Liver (tissue), 9 donors: ENCODE data around the gene HDGFL3. TPM values are rescaled to one million over a fixed set of nuclear protein-coding genes. Genes with fewer than 3 reads are reported as not detected.

Experiments
- DNase-seq: peaks from one replicate; pipeline ENCODE4 v3.0.0-alpha.2; 2017; ENCODE audit warnings: low spot score
- H3K27ac ChIP-seq, 2 donors: one replicate each; pipeline ENCODE4 v1.7.0; 2013; ENCODE audit warnings: inconsistent platforms in 2 of 2, low read length in 2 of 2, control low read depth in 1 of 2, low read depth in 1 of 2, mild to moderate bottlenecking in 1 of 2
- H3K27me3 ChIP-seq, 4 donors: one replicate each; pipeline versions ENCODE4 v1.6.1 to v1.7.0; 2013; ENCODE audit warnings: low read length in 3 of 4, inconsistent platforms in 1 of 4, mild to moderate bottlenecking in 1 of 4, moderate library complexity in 1 of 4; ENCODE audit not compliant: control insufficient read depth in 4 of 4, insufficient read depth in 4 of 4
- H3K36me3 ChIP-seq, 4 donors: one replicate each; pipeline versions ENCODE4 v1.6.1 to v1.7.0; 2013; ENCODE audit warnings: low read length in 3 of 4, mild to moderate bottlenecking in 3 of 4, low read depth in 1 of 4, moderate library complexity in 1 of 4; ENCODE audit not compliant: control insufficient read depth in 4 of 4, insufficient read depth in 3 of 4
- H3K4me1 ChIP-seq, 4 donors: one replicate each; pipeline versions ENCODE4 v1.6.1 to v1.7.0; 2013; ENCODE audit warnings: low read length in 3 of 4, mild to moderate bottlenecking in 3 of 4, moderate library complexity in 1 of 4; ENCODE audit not compliant: control insufficient read depth in 4 of 4, insufficient read depth in 4 of 4
- H3K4me3 ChIP-seq, 3 donors: one replicate each; pipeline versions ENCODE4 v1.6.1 to v1.7.0; 2013; ENCODE audit warnings: low read length in 3 of 3, control low read depth in 1 of 3, low read depth in 1 of 3, mild to moderate bottlenecking in 1 of 3
- H3K9ac ChIP-seq, 2 donors: one replicate each; pipeline ENCODE4 v1.7.0; 2013; ENCODE audit warnings: low read length in 2 of 2, mild to moderate bottlenecking in 2 of 2, moderate library complexity in 2 of 2, control low read depth in 1 of 2, low read depth in 1 of 2
- H3K9me3 ChIP-seq, 4 donors: one replicate each; pipeline versions ENCODE4 v1.6.1 to v1.7.0; 2013; ENCODE audit warnings: low read length in 3 of 4; ENCODE audit not compliant: control insufficient read depth in 4 of 4
- ATF3 ChIP-seq: IDR thresholded peaks from 2 replicates; pipeline ENCODE4 v1.6.1; 2016; ENCODE audit warnings: antibody characterized with exemption
- CTCF ChIP-seq: fragments of 150-350 bp; IDR thresholded peaks from 2 replicates; pipeline ENCODE4 v1.5.1; 2017; ENCODE audit warnings: improper control_type of control experiment, low read depth, low read length; ENCODE audit not compliant: missing input control
- EGR1 ChIP-seq, 2 donors: IDR thresholded peaks; 2 replicates each; pipeline ENCODE4 v1.6.1; 2016 to 2018; ENCODE audit warnings: antibody characterized with exemption in 2 of 2, low read depth in 2 of 2
- FOXA1 ChIP-seq: IDR thresholded peaks from 2 replicates; pipeline ENCODE4 v1.6.1; 2016; ENCODE audit warnings: antibody characterized with exemption
- FOXA2 ChIP-seq: IDR thresholded peaks from 2 replicates; pipeline ENCODE4 v1.6.1; 2016; ENCODE audit warnings: antibody characterized with exemption
- GABPA ChIP-seq, 2 donors: IDR thresholded peaks in 1 of 2; conservative IDR thresholded peaks in 1 of 2; 2 replicates each; pipeline ENCODE4 v1.6.1; 2016; ENCODE audit warnings: antibody characterized with exemption in 2 of 2, mild to moderate bottlenecking in 1 of 2, moderate library complexity in 1 of 2
- HNF4A ChIP-seq, 2 donors: conservative IDR thresholded peaks; 2 replicates each; pipeline ENCODE4 v1.6.1; 2016; ENCODE audit warnings: antibody characterized with exemption in 2 of 2, mild to moderate bottlenecking in 2 of 2
- HNF4G ChIP-seq: IDR thresholded peaks from 2 replicates; pipeline ENCODE4 v1.6.1; 2016; ENCODE audit warnings: antibody characterized with exemption
- JUND ChIP-seq, 2 donors: IDR thresholded peaks; 2 replicates each; pipeline ENCODE4 v1.6.1; 2016; ENCODE audit warnings: antibody characterized with exemption in 2 of 2
- MAX ChIP-seq: IDR thresholded peaks from 2 replicates; pipeline ENCODE4 v1.6.1; 2016; ENCODE audit warnings: antibody characterized with exemption
- NR2F2 ChIP-seq: IDR thresholded peaks from 2 replicates; pipeline ENCODE4 v1.6.1; 2016; ENCODE audit warnings: antibody characterized with exemption
- RAD21 ChIP-seq, 2 donors: IDR thresholded peaks; 2 replicates each; pipeline ENCODE4 v1.6.1; 2016; ENCODE audit warnings: antibody characterized with exemption in 2 of 2, mild to moderate bottlenecking in 2 of 2
- REST ChIP-seq: IDR thresholded peaks from 2 replicates; pipeline ENCODE4 v1.6.1; 2016; ENCODE audit warnings: antibody characterized with exemption, mild to moderate bottlenecking
- RXRA ChIP-seq, 2 donors: IDR thresholded peaks; 2 replicates each; pipeline ENCODE4 v1.6.1; 2017 to 2018; ENCODE audit warnings: antibody characterized with exemption in 2 of 2, mild to moderate bottlenecking in 1 of 2
- SP1 ChIP-seq: IDR thresholded peaks from 2 replicates; pipeline ENCODE4 v1.6.1; 2018; ENCODE audit warnings: antibody characterized with exemption, mild to moderate bottlenecking
- TAF1 ChIP-seq: conservative IDR thresholded peaks from 2 replicates; pipeline ENCODE4 v1.6.1; 2016; ENCODE audit warnings: antibody characterized with exemption, mild to moderate bottlenecking
- YY1 ChIP-seq: IDR thresholded peaks from 2 replicates; pipeline ENCODE4 v1.6.1; 2016; ENCODE audit warnings: antibody characterized with exemption, mild to moderate bottlenecking
- ZBTB33 ChIP-seq: IDR thresholded peaks from 2 replicates; pipeline ENCODE4 v1.6.1; 2016; ENCODE audit warnings: antibody characterized with exemption
- WGBS: extraction: QIAGEN DNeasy Blood & Tissue Kit; methylation state at CpG from one replicate; pipeline ENCODE4 v1.1.7; 2013; 5-methylcytosine and 5-hydroxymethylcytosine counted together
- polyA plus RNA-seq, 2 donors: library from polyadenylated mRNA; stranded (reverse) in 1 of 2; unstranded in 1 of 2; fragments of 200-250 nt in 1 of 2; fragments of >200 nt in 1 of 2; fragmentation: Nextera tagmentation in 1 of 2; extraction: Ambion mirVana in 1 of 2; gene quantifications; one replicate each; pipeline versions ENCODE4 v1.2.1 to v1.2.3, GENCODE V29; 2013 to 2015
- total RNA-seq, 2 donors: library from RNA; depleted of rRNA; stranded (reverse); fragments of >200 nt; gene quantifications; one replicate each; pipeline ENCODE4 v1.2.3, GENCODE V29; 2014
- donor health status: healthy.
- donor health status: healthy.
- donor health status: healthy.
- donor health status: healthy.
- donor health status: healthy.

HDGFL3 gene
- total and polyA plus RNA-seq, 4 donors, result 0.44 to 3.5 (median 1.0) TPM

- no peak for DNase-seq
- Histone ChIP-seq H3K36me3 (no peaks in the 10 kb centered on the region), H3K27me3 (peaks cover 0 to 3% (median 0%) of the 10 kb centered on the region in 4 donors), H3K9me3 (peaks cover 0 to 9% (median 4%) of the 10 kb centered on the region in 4 donors), H3K27ac (no peak overlapping the region), H3K4me3 (no peak overlapping the region), H3K9ac (no peak overlapping the region), H3K4me1 (no peaks in the 10 kb centered on the region)
- TF ChIP-seq FOXA2 (no peak), SP1 (no peak), CTCF (no peak), EGR1 (IDR thresholded peaks at IDR 0.05; ENCODE audit: low read depth in 2 of 2) (no peak), HNF4G (no peak), ATF3 (no peak), JUND (IDR thresholded peaks at IDR 0.05) (no peak)
- WGBS, result 81% methylated on average over 1 of the region's 1 CpG
Measured at GRCh38 chr15:83164111-83164770, 43.4 kb downstream of the HDGFL3 start.

- no peak for TF ChIP-seq FOXA1
- no peak for TF ChIP-seq TAF1
- TF ChIP-seq EGR1 (IDR thresholded peaks at IDR 0.05; ENCODE audit: low read depth in 2 of 2), result no peak
- no peak for TF ChIP-seq HNF4A (conservative IDR thresholded peaks at IDR 0.05)
- TF ChIP-seq CTCF, result no peak
- no peak for TF ChIP-seq HNF4G
- no peak for TF ChIP-seq JUND (IDR thresholded peaks at IDR 0.05)
- TF ChIP-seq FOXA2, result no peak
- no peak for TF ChIP-seq ATF3
- no peak for TF ChIP-seq NR2F2
- TF ChIP-seq RXRA (IDR thresholded peaks at IDR 0.05), result no peak
- TF ChIP-seq YY1, result no peak
- no peak for TF ChIP-seq ZBTB33
- no peak for TF ChIP-seq RAD21 (IDR thresholded peaks at IDR 0.05)
- no peak for TF ChIP-seq GABPA (IDR thresholded peaks at IDR 0.05 in 1 of 2, conservative IDR thresholded peaks at IDR 0.05 in 1 of 2)
- TF ChIP-seq SP1, result no peak
- no peak for TF ChIP-seq REST
- no peak for TF ChIP-seq MAX
- H3K27me3 ChIP-seq, result peaks cover 0 to 3% (median 0%) of the 10 kb centered on the region in 4 donors
- no peak for DNase-seq
- WGBS, result 87% methylated on average over 4 of the region's 4 CpGs
- H3K4me3 ChIP-seq, result no peak overlapping the region
- no peaks in the 10 kb centered on the region for H3K4me1 ChIP-seq
- no peaks in the 10 kb centered on the region for H3K36me3 ChIP-seq
- no peak overlapping the region for H3K9ac ChIP-seq
- H3K9me3 ChIP-seq, result peaks cover 0 to 9% (median 4%) of the 10 kb centered on the region in 4 donors
- H3K27ac ChIP-seq, result no peak overlapping the region
Measured at GRCh38 chr15:83163032-83163431, 44.6 kb downstream of the HDGFL3 start.
